Natural killer cell treated with Interleukin-12 subunit alpha and Interleukin-12 subunit beta and Interleukin-15 and Interleukin-18, amount 100 ng/mL, for 72 hours (primary cell): ENCODE data around the gene TYW1. TPM values are rescaled to one million over a fixed set of nuclear protein-coding genes. Genes with fewer than 3 reads are reported as not detected.
"Not testable (repeated sequence)": the region's sequence is repeated elsewhere in the genome, so short reads cannot be mapped to it uniquely, and the experiment has no call there.

Experiments
- ATAC-seq, 2 donors: fragments of 150-1000 bp; cut with Tn5 transposase in 1 of 2; sonication (Bioruptor Pico), chemical (Tn5 transposase) in 1 of 2; 2 replicates each; pipeline ENCODE4 v1.10.0; 2021
- DNase-seq: peaks from one replicate; pipeline ENCODE4 v3.0.0; 2022; ENCODE audit warnings: low spot score
- H3K27ac Mint-ChIP-seq, 2 donors: 1 replicate in 1 of 2; 2 replicates in 1 of 2; pipeline ENCODE4 v1.8.0; 2022; ENCODE audit warnings: mixed read lengths in 2 of 2, mild to moderate bottlenecking in 1 of 2, moderate library complexity in 1 of 2
- H3K27me3 Mint-ChIP-seq, 2 donors: 1 replicate in 1 of 2; 2 replicates in 1 of 2; pipeline ENCODE4 v1.8.0; 2022; ENCODE audit warnings: mixed read lengths in 2 of 2
- H3K36me3 Mint-ChIP-seq: one replicate; pipeline ENCODE4 v1.8.0; 2022; ENCODE audit warnings: mixed read lengths
- H3K4me1 Mint-ChIP-seq, 2 donors: 1 replicate in 1 of 2; 2 replicates in 1 of 2; pipeline ENCODE4 v1.8.0; 2022; ENCODE audit warnings: low read depth in 2 of 2, mixed read lengths in 2 of 2, mild to moderate bottlenecking in 1 of 2
- H3K4me3 Mint-ChIP-seq: one replicate; pipeline ENCODE4 v1.8.0; 2022; ENCODE audit warnings: mixed read lengths
- H3K9me3 Mint-ChIP-seq: 2 replicates; pipeline ENCODE4 v1.8.0; 2022; ENCODE audit warnings: mixed read lengths
- total RNA-seq, 2 donors: library from RNA; stranded (reverse); gene quantifications; one replicate each; pipeline ENCODE4 v1.2.3, GENCODE V29; 2022

The TYW1 gene
- total RNA-seq, 2 donors from 2014 or later = 17.5 to 25.5 TPM

DNA sequence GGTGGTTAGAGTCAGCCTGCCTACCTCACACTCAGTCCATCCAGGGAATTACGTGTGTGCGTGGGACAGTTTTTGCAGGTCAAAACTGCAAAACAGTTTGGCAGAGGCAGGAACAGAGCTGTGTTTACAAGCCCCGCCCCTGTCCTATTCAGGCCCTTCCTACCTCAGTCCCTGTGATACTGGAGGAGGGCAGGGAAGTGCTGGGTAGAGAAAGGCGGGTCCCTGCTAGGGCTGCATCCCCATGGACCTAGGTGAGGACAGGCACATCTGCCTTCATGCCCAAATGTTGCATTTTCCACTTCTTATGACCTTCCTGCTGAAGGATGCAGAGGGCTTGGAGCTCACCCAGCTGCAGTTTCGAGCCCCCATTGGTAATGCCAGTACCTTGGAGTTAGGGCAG is 26.3 kb upstream of the TYW1 start:
- H3K27me3 Mint-ChIP-seq = no peaks in the 10 kb centered on the region

DNA sequence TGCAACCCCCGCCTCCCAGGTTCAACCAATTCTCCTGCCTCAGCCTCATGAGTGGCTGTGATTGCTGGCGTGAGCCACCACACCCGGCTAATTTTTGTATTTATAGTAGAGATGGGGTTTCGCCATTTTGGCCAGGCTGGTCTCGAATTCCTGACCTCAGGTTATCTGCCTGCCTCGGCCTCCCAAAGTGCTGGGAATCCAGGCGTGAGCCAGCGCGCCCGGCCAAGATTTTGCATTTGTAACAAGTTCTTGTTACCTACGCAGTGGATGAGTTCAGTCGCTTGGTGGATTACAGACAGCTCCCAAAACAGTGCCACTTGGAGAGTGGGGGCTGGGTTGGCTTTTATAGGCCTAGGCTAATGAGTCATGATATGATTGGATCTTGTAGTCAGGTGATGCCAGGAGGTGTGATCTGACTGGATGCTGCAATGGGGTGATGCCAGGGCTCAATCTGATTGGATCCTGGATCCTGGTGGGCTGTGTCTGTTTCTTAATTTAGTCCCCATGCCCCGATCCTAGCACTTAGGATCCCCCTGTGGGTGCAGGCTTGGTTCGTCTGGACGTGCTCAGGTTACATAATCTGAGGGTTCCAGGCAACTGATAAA is 21.5 kb upstream of the TYW1 start:
- ATAC-seq (peak in 1 of 2 donors; percentile 58), DNase-seq (no peak)
- Mint-ChIP-seq H3K4me1 (no peaks in the 10 kb centered on the region), H3K9me3 (no peaks in the 10 kb centered on the region), H3K27ac (no peak overlapping the region), H3K27me3 (peaks cover 0 to 4% of the 10 kb centered on the region in 2 donors), H3K4me3 (no peak overlapping the region), H3K36me3 (peaks cover 5% of the 10 kb centered on the region)

More for the DNA sequence above, 26.3 kb upstream of the TYW1 start:
- Mint-ChIP-seq H3K9me3 (no peaks in the 10 kb centered on the region), H3K4me3 (no peak overlapping the region), H3K4me1 (no peaks in the 10 kb centered on the region), H3K36me3 (no peaks in the 10 kb centered on the region), H3K27ac (no peak overlapping the region)
- ATAC-seq (peak in 1 of 2 donors; percentile 32), DNase-seq (no peak)

DNA sequence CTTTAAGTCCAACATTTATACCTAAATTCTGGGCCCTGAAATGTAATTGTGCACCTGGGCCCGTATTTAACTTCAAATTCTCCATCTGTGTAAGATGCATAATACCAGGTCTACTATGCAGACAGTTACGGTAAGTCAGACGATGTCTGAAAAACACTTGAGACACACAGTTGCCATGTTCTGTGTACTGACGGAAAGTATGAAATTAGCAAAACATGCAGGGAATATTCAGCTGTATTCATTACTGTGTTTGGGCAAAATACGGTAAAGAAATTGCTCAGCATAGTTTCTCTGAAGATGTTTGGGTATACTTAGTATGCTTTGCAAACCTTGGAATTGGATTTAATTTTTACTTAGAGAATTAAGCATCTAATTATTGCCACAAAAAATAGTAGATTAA is 18.3 kb upstream of the TYW1 start:
- H3K4me1 Mint-ChIP-seq, H3K27me3 Mint-ChIP-seq, ATAC-seq, H3K27ac Mint-ChIP-seq, H3K4me3 Mint-ChIP-seq, DNase-seq, H3K9me3 Mint-ChIP-seq: not testable (repeated sequence)
- peaks cover 13% of the 10 kb centered on the region for H3K36me3 Mint-ChIP-seq

DNA sequence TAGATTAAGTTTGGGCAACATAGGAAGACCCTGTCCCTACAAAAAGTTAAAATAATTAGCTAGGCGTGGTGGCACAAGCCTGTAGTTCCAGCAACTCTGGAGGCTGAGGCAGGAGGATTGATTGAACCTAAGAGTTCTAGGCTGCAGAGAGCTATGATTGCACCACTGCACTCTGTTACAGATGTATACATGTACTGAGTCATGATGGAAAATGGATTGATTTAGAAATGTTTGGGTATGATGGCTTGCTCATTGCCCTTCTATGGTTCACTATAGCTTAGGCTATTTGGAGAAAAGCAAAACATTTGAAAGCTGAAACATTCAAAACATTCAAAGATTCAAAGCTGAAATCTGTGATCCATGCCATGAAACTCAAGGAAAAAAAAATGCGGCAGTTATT is 17.6 kb upstream of the TYW1 start:
- H3K36me3 Mint-ChIP-seq = peaks cover 13% of the 10 kb centered on the region
- not testable (repeated sequence) for DNase-seq, H3K27me3 Mint-ChIP-seq, H3K9me3 Mint-ChIP-seq, ATAC-seq, H3K4me3 Mint-ChIP-seq, H3K27ac Mint-ChIP-seq, H3K4me1 Mint-ChIP-seq

DNA sequence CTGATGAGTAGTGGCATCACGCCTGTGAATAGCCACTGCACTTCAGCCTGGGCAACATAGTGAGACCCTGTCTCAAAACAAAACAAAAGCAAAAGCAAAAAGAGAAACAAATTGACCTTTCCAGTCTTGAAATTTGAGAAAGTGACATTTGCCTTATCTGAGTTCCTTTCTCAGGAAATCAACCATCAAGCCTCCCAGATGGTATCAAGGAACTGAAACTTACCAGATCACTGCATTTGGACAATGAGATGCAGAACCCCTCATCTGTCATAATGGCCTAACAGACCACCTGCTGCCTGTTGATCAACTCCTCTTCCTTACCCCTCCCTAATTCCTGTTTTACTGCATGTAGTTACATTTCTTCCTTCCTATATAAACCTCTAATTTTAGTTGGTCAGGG is 16.3 kb upstream of the TYW1 start:
- not testable (repeated sequence) for ATAC-seq, DNase-seq, H3K27ac Mint-ChIP-seq, H3K4me3 Mint-ChIP-seq, H3K4me1 Mint-ChIP-seq, H3K27me3 Mint-ChIP-seq, H3K9me3 Mint-ChIP-seq
- peaks cover 13% of the 10 kb centered on the region for H3K36me3 Mint-ChIP-seq

DNA sequence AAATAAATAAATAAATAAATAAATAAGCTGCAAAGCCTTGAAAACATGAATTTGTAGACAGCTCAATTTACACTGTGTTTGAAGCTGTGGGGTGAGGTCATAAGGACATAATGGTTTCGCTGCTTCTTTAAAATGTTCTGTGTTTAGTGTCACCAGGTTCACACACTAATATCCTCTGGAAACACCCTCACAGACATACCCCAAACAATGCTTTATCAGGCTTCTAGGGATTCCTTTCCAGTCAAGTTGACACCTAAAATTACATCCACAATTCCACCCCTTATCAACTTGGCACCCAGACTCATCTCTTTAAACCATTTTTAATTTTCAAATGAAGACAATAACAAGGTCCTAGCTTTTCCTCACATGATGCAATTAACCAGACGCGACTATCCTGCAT is 7.1 kb upstream of the TYW1 start:
- Mint-ChIP-seq H3K4me1 (peaks cover 6 to 12% of the 10 kb centered on the region in 2 donors), H3K36me3 (peaks cover 24% of the 10 kb centered on the region)
- H3K9me3 Mint-ChIP-seq, DNase-seq, H3K27ac Mint-ChIP-seq, ATAC-seq, H3K27me3 Mint-ChIP-seq, H3K4me3 Mint-ChIP-seq: not testable (repeated sequence)

DNA sequence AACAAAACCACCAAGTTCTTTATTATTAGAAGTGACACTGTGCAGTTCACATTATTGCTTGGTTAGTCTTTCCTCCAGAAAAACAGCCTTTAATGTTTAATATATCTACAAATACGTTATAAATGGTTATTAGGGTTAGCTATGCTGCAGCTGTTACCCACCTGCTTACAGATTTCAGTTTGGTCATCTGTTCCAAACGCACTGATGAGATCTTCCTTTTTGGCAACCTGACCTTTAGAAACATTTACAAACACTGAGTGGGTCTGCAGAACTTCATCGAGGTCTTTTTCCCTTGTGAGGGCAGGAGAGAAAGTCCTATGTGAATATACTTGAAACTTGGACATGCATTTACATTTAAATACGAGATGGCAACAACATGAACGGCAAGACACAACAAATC is 2.6 kb upstream of the TYW1 start:
- Mint-ChIP-seq H3K27ac (peak overlapping the region; percentile 88 to 91), H3K4me3 (peak overlapping the region; percentile 96), H3K4me1 (peaks cover 21 to 25% of the 10 kb centered on the region in 2 donors), H3K36me3 (peaks cover 16% of the 10 kb centered on the region)
- not testable (repeated sequence) for H3K9me3 Mint-ChIP-seq, ATAC-seq, H3K27me3 Mint-ChIP-seq, DNase-seq

DNA sequence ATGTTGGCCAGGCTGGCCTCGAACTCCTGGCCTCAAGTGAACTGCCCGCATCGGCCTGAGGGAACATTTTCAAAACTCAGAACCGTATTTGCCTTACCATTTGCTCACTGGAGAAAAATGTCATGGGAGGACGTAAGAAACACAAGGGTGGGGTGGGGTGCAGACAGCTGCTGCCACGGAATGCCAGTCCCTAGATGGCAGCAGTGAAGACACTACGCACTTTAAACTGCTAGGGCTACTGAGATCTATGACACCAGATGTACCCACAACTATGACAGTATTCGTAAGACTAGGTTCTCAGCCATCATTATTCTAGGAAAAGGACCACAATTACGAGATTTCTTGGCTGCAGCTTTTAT is 2.0 kb upstream of the TYW1 start:
- not testable (repeated sequence) for DNase-seq, H3K27me3 Mint-ChIP-seq, H3K9me3 Mint-ChIP-seq
- Mint-ChIP-seq H3K27ac (peak overlapping the region; percentile 88 to 91), H3K4me1 (peaks cover 21 to 25% of the 10 kb centered on the region in 2 donors), H3K4me3 (peak overlapping the region; percentile 96), H3K36me3 (peaks cover 16% of the 10 kb centered on the region)
- peak; percentile 34 to 58 for ATAC-seq

DNA sequence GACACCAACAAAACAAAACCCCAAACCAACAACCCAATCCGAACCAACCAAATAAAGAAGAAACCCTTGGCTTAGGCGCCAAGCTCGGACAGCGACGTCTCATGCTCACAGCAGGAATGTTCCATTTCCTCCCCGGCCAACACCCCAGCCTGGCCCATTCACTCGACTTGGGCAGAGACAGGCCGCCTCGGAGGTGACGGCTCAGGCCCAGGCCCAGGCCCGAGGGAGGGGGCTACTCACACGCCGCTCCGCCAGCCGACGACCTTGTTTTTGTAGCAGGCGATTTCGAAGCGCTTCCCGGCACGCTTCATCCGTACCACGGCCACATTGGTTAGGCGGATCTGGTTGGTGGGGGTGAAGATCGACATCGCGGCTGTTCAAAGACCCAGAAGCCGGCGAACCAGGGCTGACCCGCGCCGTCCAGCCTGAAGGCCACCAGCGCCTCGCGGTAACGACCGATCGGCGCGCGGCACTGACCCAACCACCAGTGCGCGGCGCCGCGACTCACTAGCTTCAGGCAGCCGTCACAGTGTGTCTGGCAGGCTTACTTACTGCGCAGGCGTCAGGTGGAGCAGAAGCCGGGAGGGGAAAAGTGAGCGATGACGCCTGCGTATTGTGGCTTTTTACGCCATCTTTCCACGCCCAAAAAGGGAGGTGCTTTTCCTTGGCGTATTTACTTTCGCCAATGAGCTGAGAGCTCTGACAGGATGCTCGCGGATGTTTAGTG is 1.4 kb upstream of the TYW1 start, which contains the start of gene SBDS:
Gene SBDS (minus strand): TSS at position 537 of the 727 bp plus-strand sequence. CDS start 169 bp downstream, at position 368.
- Mint-ChIP-seq H3K27ac (peak within 1 kb of the TSS; percentile 88 to 91), H3K4me3 (peak within 1 kb of the TSS; percentile 96), H3K4me1 (peaks cover 21 to 25% of the 10 kb centered on the region in 2 donors), H3K36me3 (peaks cover 16% of the 10 kb centered on the region)
- ATAC-seq (peak; percentile 84 to 86), DNase-seq (peak; percentile 94)
- not testable (repeated sequence) for H3K27me3 Mint-ChIP-seq, H3K9me3 Mint-ChIP-seq

DNA sequence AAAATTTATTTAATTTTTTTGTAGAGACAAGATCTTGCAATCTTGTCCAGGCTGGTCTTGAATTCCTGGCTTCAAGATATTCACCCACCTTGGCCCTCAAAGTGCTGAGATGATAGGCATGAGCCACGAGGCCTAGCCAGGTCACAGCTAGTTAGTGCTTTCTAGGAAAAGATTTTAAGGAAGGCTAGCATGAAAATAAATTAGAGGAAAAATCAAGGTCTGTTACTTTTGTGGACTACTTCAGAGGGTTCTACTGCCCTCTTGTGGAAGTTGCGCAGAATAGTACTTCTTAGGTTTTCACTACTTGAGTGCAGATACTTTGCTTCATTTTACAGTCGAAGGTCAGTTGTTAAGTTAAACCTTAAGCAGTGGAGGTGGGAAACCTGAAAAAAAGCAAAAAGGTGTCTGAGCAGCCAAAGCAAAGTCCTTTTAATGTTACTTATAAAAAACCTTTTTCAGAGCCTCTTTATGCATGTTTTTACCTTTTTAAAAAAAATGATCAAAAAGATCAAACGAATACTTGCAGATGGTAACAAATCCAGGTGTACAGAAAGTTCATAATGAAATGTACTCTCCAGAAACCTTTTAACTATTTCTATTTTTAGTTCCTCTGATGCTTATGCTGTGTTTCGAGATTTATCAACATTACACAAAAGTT is 4.1 kb downstream of the TYW1 start:
- ATAC-seq, DNase-seq: not testable (repeated sequence)

DNA sequence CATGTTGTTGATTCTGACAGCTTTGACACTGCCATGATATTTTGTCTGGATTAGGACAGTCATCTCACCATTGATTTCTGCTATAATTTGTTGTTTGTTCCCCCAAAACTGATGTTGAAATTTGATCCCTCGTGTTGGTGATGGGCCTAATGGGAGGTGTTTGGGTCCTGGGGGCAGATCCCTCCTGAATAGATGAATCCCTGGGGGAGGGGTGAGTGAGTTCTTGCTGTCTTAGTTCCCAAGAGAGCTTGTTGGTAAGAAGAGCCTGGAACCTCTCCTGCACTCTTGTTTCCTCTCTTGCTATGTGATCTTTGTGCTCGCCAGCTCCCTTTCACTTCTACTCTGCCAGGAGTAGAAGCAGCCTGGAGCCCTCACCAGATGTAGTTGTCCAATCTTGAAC is 7.5 kb downstream of the TYW1 start:
- not testable (repeated sequence) for DNase-seq, H3K4me1 Mint-ChIP-seq, ATAC-seq, H3K27ac Mint-ChIP-seq, H3K27me3 Mint-ChIP-seq, H3K36me3 Mint-ChIP-seq, H3K9me3 Mint-ChIP-seq, H3K4me3 Mint-ChIP-seq

More for the DNA sequence above, 4.1 kb downstream of the TYW1 start:
- H3K27ac Mint-ChIP-seq, H3K9me3 Mint-ChIP-seq, H3K36me3 Mint-ChIP-seq, H3K4me3 Mint-ChIP-seq, H3K27me3 Mint-ChIP-seq: not testable (repeated sequence)
- peaks cover 14 to 16% of the 10 kb centered on the region in 2 donors for H3K4me1 Mint-ChIP-seq

DNA sequence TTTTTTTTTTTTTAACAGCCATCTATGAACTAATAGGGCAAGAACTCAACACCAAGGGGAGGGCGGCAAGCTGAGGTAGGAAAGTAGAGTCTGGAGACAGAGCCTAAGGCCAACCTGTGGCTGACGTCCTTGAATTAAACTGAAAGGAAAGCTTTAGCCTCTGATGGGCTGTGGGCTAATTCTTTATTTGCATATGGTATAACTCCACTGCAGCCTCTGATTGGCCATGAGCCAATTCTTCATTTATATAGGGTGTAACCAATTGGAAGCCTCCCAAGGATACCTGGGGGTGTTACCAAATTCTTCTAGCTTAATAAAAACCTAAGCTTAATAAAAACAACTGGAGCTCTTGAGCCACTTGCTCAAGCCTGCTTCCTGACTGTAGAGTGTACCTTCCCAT is 10.3 kb downstream of the TYW1 start:
- ATAC-seq (no peak), DNase-seq (no peak)
- Mint-ChIP-seq H3K27ac (no peak overlapping the region), H3K9me3 (no peaks in the 10 kb centered on the region), H3K4me3 (no peak overlapping the region), H3K27me3 (no peaks in the 10 kb centered on the region), H3K36me3 (peaks cover 4% of the 10 kb centered on the region), H3K4me1 (peaks cover 4 to 7% of the 10 kb centered on the region in 2 donors)

DNA sequence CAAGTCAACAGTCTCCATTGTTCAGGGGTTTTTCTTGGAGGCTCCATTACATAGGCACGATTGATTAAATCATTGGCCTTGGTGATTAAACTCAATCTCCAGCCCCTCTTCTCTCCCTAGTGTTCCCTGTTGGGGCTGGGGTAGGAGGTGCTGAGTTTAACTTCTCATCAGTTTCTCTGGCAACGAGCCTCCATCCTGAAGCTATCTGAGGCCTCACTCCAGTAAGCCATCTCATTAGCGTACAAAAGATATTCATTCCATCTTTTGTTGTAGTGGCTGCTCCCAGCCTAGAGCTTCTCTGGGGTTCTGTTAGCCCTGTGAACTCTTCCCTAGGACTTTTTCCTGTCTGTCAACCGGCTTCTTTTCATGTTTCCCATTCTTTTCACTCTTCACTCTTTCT is 11.6 kb downstream of the TYW1 start:
- Mint-ChIP-seq H3K36me3 (no peaks in the 10 kb centered on the region), H3K27ac (no peak overlapping the region), H3K9me3 (no peaks in the 10 kb centered on the region), H3K4me1 (peaks cover 0 to 7% of the 10 kb centered on the region in 2 donors), H3K4me3 (no peak overlapping the region), H3K27me3 (no peaks in the 10 kb centered on the region)
- ATAC-seq = no peak
- DNase-seq = no peak

DNA sequence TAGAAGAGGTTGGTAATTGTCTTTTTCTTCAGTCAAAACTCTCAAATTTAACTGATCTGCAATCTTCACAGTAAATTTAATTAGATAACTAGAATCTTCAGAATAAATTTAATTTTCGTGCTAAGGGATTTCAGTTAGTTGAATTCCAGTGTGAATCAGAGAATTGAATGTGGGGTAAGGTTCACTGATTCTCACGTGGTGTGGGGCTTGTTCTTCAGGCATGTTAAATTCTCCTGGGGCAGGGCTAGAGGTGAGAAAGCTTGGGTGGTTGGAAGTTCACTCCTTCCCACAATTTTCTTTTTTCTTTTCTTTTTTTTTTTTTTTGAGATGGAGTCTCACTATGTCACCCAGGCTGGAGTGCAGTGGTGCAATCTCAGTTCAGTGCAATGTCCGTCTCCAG is 13.0 kb downstream of the TYW1 start:
- not testable (repeated sequence) for H3K36me3 Mint-ChIP-seq, H3K9me3 Mint-ChIP-seq, H3K27ac Mint-ChIP-seq, H3K27me3 Mint-ChIP-seq, H3K4me3 Mint-ChIP-seq, H3K4me1 Mint-ChIP-seq, ATAC-seq, DNase-seq
